ENCODE results near the gene PPP1R37.

The PPP1R37 gene

GRCh38 chr19:45166723-45167252, 73.8 kb downstream of the PPP1R37 start:
- POLR2A ChIA-PET = no interaction called here
- no peak overlapping the region for H3K4me3 ChIP-seq (ENCODE audit: low read depth, low read length)
- no peak for TF ChIP-seq CTCF (IDR thresholded peaks at IDR 0.05; ENCODE audit: insufficient read depth, low read length, missing control alignments)
- CTCF ChIA-PET = interaction anchor here (1.8 kb wide), 1 partner anchor 12 kb away, joined by 12 read pairs; the partner anchor contains the start of genes BLOC1S3 and TRAPPC6A
- DNase-seq (ENCODE audit: low read depth, low spot score) = no peak

GRCh38 chr19:45168767-45169351, 75.9 kb downstream of the PPP1R37 start:
- DNase-seq (ENCODE audit: low read depth, low spot score) = no peak
- POLR2A ChIA-PET = interaction anchor here (0.8 kb wide), 1 partner anchor 9 kb away, joined by 3 read pairs; the partner anchor contains the start of gene TRAPPC6A
- no peak overlapping the region for H3K4me3 ChIP-seq (ENCODE audit: low read depth, low read length)
- no peak for TF ChIP-seq CTCF (IDR thresholded peaks at IDR 0.05; ENCODE audit: insufficient read depth, low read length, missing control alignments)
- CTCF ChIA-PET = interaction anchor here (1.1 kb wide), 1 partner anchor 8 kb away, joined by 4 read pairs; the partner anchor contains the start of gene NKPD1

- TF ChIP-seq CTCF (IDR thresholded peaks at IDR 0.05; ENCODE audit: insufficient read depth, low read length, missing control alignments) = no peak
- POLR2A ChIA-PET = interaction anchor here (0.8 kb wide), 1 partner anchor 8 kb away, joined by 3 read pairs; the partner anchor contains the start of gene TRAPPC6A
- CTCF ChIA-PET = interaction anchor here (1.1 to 1.2 kb wide), 2 partner anchors 9 kb away, joined by 4 read pairs; partner anchors contain the start of genes BLOC1S3, NKPD1 and TRAPPC6A
- H3K4me3 ChIP-seq (ENCODE audit: low read depth, low read length) = no peak overlapping the region
- no peak for DNase-seq (ENCODE audit: low read depth, low spot score)
Observed at GRCh38 chr19:45169602-45170001, 76.6 kb downstream of the PPP1R37 start.

- no peak overlapping the region for H3K4me3 ChIP-seq (ENCODE audit: low read depth, low read length)
- POLR2A ChIA-PET = no interaction called here
- no peak for DNase-seq (ENCODE audit: low read depth, low spot score)
- TF ChIP-seq CTCF (IDR thresholded peaks at IDR 0.05; ENCODE audit: insufficient read depth, low read length, missing control alignments) = no peak
- CTCF ChIA-PET = interaction anchor here (1.0 to 1.2 kb wide), 3 partner anchors 8 to 45 kb away, joined by 3 to 4 read pairs (median 4); partner anchors contain the start of genes BLOC1S3, NKPD1 and TRAPPC6A
Observed at GRCh38 chr19:45170146-45171106, 77.4 kb downstream of the PPP1R37 start.

- TF ChIP-seq CTCF (IDR thresholded peaks at IDR 0.05; ENCODE audit: insufficient read depth, low read length, missing control alignments) = no peak
- ChIA-PET CTCF (interaction anchor here (0.7 to 1.0 kb wide), 2 partner anchors 46 to 112 kb away, joined by 3 read pairs; no protein-coding TSS in a partner anchor), POLR2A (no interaction called here)
- no peak for DNase-seq (ENCODE audit: low read depth, low spot score)
- no peak overlapping the region for H3K4me3 ChIP-seq (ENCODE audit: low read depth, low read length)
Observed at GRCh38 chr19:45171211-45171623, 78.2 kb downstream of the PPP1R37 start.
